Stimulated activated CD4-positive, alpha-beta T cell treated with anti-CD3 and anti-CD28 coated beads, Interleukin-4, amount 100 ng/mL, for 24 hours (primary cell): ENCODE results near the gene MACROD2.

ENCODE experiments used
- DNase-seq: peaks from one replicate; pipeline ENCODE4 v3.0.0-alpha.2; 2020

The MACROD2 gene

DNA sequence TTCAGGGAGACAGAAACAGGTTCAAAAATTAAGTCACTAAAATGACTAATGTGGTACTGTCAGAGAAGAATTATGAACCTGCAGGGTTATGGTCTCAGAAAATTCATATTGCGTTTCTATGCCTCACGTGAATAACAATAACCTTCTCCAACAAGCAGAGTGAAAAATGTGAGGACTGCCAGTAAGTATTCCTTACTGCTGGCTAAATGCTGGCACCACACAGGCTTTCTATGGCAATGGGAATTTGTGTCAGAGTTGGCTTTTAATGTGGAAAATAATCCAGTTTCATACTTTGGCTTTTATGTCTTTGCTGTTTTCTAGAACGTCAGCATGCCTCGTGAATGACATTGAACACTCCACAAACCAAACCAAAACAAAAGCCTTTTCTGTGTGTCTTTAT lies 1922.0 kb downstream of the MACROD2 start:
- no peak for DNase-seq

DNA sequence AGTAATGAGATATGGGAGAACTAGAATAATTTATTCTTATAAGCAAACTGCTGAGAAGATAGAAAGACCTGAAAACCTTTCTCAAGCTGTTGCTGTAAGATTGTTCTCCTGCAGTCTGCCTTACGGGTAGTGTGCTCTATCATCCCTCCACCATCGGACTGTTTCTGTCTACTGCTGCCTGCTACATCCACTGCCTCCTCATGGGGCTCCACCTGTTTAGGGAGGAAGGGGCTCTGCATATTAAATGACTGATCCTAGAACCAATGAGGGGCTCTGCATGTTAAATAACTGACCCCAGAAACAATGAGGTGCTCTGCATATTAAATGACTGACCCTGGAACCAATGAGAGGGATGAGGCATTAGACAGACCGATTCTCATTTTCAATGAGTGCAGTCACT lies 1923.3 kb downstream of the MACROD2 start:
- DNase-seq: no peak

DNA sequence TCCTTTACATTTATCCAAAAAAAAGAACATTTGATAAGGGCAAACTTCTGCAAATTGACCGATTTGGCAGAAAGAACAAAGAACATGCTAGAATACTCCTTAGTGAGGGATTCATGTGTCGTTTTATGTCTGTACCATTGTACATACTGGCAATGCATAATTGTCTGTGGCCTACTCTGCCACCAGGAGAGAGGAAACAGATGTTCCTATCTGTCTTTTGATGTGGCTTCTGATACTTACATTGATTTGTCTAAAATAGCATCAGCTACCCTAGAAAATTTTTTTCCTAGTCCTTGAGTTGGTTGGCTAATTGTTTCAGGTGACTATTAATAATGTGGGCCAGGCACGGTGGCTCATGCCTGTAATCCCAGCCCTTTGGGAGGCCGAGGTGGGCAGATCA lies 1923.8 kb downstream of the MACROD2 start:
- DNase-seq: no peak

DNA sequence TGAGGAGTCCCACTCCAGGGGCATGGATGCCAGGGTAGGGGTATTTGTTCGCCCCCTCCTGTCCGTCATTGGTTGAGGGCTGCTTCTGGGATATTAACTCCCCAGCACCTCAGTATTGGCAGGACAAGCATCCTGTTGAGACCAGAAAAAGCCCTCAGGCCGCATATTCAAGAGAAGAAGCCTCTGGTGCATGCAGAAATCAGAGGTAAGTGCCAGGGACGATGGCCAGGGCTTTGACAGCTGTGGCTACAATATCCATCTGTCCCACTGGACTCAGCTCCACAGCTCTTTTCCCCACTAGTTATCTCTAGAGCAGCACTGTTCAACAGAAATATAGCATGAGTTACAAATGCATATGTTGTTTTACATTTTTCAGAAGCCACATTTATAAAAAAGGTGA lies 1926.6 kb downstream of the MACROD2 start:
- DNase-seq: no peak

DNA sequence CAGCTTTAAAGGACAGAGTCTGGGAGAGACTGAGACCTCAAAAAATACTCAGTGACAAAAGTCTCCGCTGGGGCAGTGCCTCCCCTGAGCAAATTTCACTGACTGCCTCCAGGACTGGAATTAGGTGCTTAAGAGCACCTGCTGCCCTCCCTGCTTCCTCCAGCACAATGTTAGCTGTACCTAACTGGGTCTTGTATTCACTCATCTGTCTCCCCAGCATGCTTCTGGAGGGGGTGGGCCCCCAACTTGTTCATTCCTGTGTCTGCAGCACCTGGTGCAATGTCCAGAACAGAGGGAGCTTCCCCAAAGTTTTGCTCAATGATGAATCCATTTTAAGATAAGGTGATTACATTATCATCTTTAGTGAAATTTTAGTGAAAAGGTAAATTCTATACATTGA lies 1927.2 kb downstream of the MACROD2 start:
- no peak for DNase-seq

DNA sequence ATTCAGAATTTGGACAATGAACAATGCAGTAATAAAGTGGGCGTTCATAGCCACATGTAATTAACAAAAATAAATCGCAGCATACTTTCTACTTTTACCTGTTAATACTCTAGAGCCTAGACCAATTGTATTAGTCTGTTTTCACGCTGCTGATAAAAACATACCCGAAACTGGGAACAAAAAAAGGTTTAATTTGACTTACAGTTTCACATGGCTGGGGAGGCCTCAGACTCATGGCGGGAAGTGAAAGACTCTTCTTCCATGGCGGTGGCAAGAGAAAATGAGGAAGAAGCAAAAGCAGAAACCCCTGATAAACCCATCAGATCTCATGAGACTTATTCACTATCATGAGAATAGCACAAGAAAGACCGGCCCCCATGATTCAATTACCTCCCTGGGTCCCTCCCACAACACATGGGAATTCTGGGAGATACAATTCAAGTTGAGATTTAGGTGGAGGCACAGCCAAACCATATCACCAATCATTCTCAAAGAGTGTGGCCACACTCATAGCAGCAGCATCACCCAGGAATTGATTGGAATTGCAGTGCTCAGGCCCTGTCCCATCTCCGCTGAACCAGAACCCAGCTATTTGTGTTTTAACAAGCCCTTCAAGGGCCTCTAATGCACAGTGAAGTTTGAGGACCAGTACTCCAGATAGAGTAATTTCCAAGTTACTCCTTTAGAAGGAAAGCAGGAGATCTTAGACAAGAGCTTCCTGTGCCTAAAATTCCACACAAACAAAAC lies 1927.9 kb downstream of the MACROD2 start:
- DNase-seq: no peak

DNA sequence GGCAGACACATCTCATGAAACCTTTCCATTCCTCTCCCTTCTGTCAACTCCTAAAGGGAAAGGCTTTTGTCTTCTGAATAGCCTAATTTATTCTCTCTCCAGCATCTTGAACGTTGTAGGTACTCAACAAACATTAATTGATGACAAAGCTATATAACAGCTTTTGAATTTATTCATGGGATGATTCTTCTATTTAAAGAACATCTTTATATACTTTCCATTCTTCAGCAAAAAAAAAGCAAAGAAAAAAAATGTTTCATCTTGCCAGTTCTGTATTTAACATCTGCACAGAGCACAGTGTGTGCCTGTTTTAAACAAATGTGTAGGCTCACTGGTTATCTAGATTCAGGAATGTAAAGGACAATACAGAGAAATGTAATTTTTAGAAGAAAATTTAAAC lies 1929.2 kb downstream of the MACROD2 start:
- DNase-seq: no peak

DNA sequence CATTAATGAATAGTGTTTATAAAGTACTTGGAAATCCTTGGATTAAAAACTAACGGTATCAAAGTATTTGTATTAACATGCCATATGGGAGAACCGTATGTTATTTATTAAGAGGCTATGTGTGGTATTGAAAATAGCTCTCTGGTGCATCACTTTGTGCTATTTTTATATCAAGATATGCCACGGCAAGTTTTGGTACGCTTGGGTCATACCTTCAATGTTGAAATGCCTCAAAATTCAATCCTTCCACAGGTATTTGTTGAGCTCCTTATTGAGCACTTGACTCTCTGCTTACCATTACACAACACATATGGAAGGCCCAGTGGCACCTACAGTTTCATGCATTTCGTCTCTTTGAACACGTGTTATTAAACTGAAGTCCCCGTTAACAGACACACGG lies 1930.1 kb downstream of the MACROD2 start:
- DNase-seq: no peak

DNA sequence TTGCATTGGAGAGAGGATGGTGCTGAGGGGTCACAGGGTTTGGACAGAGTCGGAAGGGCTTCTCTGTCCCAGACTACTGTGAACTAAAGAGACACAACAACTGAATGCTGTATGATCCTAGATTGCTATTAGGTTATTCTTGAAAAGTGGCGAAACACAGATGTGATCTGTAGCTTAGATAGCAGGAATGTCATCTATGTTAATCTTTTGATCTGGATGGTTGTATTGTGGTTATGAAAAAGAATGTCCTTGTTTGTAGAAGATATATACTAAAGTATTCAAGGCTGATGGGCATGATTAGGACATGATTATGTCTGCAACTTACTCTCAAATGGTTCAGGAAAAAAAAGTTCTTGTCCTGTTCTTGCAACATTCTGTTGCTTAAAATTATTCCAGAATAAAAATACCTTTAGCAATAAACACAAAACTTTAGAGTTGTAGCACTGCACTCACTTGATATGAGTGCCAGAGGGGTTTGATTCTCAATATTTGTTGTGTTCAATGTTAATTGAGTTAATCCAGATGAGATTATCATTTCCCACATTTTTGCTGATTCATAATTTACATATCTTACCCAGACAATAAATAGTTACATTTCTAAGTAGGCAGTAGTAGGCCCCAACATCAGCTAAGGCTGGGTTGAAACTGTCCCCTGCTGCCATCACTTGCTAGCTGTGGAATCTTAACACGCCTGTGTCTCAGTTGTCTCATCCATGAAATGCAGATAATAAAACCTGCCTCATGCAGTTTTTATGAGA lies 1932.8 kb downstream of the MACROD2 start:
- no peak for DNase-seq

DNA sequence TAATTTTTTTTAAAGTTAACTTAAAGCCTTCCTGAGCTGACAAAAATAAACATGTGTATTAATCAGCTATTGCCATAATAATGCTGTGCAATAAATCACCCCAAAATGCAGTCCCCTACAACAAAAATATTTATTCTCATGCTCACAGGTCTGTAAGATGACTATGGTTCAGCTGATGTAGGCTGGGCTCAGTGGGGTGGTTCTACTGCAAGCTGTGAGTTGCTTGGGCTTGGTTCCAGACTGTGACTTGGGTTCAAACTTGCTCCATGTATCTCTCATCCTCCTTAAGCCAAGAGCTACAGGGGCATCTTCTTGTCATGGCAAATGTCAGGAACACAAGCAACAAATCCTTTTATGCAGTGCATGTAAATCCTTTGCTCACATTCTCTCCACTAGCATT lies 1933.6 kb downstream of the MACROD2 start:
- no peak for DNase-seq

DNA sequence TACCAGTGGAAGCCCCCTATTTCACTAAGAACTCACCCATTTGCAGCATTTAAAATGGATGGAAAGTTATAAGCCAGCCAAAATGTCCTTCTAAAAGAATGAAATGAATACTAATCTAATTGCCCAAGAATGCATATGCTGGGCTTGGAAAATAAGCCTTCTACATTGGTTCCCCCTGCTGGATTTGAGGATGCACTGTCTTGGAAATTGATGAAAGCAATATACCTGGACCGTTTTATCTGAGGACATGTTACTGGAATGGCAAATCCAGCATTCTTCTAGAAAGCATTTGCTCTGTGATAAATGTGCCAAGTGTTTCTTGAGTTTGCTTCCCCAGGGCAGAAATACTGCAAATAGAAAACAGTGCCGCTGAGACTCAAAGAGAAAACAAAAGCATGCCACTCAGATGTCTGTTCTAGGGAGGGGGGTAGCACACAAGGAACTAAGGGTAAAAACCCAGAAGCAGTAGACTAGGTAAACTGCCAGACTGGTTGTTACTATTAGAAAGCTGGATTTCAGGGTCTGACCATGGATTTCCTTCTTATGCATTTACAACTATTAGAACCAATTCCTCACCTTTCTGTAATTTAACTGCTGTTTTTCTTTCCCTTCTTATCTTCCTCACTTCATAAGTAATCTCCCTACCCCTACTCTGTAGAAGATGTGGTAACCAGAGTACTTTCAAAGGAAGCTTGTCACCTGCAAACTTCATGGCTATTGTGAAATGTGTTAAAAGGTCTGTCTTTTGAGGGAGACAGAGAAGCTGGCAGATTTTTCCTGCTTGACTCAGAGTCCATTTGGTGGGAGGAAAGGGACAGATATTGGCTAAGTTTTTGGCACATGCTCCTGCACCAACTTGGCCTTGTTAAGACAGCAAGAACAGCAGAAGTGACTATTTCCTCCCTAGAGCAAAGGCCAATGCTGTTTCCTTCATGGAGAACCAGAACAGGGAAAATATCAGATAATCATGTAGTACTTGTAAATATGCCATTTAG lies 1935.3 kb downstream of the MACROD2 start:
- DNase-seq: no peak

DNA sequence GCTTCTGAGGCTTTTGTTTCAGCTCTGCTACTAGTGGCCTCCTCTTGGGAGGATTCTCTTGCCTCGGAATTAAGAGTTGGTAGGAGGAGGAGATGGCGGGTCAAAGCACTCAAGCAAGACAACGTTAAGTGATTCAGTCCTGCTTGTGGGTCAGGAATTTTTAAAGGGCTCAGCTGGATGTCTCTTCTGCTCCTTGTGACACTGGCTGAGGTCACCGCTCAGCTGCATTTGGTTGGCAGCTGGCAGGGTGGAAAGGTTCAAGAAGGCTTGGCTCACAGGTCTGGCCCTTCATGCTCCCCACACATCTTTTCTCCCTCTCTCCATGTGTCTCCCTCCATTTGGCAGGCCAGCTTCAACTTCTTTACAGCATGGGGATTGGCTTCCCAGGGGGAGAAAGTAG lies 1936.6 kb downstream of the MACROD2 start:
- DNase-seq: no peak

DNA sequence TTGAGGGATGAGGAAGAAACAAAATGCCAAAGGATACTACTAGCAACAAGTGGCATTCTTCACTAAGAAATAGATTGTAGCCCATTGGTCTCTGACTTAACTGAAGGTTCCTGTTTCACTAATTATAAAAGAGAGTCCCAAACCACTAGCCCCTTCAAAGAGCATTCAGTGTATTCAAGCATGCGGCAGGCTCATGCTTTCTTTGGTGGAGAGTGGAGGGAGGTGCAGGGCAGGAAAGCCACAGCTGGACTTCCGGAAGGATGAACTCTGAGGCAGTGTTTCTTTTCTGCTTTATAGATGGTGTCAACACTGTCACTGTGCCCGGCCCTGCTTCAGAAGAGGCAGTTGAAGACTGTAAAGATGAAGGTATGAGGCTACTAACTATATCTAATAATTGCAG lies 1941.9 kb downstream of the MACROD2 start:
- no peak for DNase-seq

DNA sequence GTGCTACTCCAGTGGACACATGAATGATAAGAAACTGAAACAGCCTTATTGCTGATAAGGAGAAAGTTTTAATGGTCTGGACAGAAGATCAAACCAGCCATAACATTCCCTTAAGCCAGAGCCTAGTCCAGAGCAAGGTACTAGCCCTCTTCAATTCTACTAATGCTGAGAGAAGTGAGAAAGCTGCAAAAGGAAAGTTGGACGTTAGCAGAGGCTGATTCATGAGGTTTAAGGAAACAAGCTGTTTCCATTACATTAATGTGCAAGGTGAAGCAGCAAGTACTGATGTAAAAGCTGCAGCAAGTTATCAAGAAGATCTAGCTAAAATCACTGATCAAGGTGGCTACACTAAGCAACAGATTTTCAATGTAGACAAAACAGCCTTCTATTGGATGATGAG lies 1943.5 kb downstream of the MACROD2 start:
- DNase-seq: no peak

DNA sequence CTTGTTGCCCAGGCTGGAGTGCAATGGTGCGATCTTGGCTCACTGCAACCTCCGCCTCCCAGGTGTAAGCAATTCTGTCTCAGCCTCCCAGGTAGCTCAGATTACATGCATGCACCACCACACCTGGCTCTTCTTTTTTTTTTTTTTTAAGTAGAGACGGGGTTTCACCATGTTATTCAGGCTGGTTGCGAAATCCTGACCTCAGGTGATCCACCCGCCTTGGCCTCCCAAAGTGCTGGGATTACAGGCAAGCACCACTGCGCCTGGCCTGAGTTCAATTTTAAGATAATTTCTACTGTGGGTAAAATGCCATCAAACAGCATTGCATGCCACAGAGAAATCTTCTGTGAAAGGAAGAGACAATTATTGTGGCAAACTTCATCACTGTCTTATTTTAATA lies 1944.8 kb downstream of the MACROD2 start:
- no peak for DNase-seq

DNA sequence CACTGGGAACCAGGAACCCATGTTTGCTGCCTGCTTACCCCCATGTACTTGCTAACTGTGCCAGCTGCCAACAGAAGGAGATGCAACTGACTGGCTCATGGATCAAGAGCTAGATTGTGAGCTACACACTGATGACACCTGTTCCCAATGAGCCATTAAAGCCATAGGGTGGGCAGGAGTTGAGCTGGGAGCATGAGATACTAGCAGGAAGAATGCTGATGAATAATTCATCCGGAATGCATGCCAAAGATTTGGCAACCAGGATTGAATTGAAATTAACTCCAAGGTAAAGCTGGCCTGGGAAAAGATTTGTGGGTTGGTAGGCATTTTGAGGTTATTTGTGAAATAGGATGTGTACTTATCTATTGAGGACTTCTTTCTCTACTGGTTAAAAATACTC lies 1946.8 kb downstream of the MACROD2 start:
- DNase-seq: no peak

DNA sequence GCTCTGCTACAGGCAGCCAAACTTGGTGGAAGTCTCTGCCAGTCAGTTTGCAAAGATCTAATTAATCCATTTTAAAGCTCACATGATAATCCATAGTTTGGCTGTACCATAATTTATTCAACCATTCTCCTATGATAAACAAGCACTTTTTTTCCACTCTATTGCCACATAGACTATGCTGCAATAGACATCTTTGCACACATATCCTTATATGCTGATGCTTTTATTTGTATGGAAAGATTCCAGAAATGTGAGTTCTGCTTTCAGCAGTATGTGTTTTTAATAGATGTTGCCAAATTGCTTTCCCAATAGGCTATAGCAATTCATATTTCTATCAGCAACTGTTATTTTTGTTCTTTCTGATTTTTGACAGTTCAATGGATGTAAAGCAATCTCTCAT lies 1950.0 kb downstream of the MACROD2 start:
- DNase-seq: no peak

DNA sequence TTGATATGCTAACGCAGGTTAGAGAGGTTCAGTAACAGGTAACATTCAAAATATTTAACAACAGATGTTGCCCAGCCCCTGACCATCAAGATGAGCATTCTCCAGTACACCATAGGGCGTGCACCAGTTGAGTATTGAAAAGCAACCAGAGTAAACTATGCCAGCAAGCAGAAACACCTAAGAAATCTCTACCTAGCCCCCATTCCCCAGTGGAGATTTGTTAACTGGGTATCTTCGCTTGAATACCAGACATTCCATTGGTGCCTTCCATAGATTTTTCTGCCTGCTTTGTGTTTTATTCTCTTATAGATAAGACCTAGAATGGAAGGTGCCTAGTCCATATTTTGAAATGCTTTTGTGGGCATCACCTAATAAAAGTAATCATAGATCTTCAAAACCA lies 1954.1 kb downstream of the MACROD2 start:
- DNase-seq: no peak

DNA sequence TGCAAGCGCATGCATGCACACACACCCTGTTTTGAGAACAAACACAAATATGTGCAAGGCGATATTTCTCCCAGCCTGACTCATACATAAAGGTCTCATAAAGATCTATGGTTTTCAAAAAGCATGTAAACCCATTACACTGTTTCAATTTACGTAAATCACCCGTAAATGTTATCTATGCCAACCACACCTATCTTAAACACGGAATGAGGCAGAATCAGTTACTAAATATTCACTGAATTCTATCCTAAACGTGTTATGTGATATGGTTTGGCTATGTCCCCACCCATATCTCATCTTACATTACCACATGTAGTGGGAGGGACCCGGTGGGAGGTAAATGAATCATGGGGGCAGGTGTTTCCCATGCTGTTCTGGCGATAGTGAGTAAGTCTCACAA lies 1956.3 kb downstream of the MACROD2 start:
- DNase-seq: no peak

DNA sequence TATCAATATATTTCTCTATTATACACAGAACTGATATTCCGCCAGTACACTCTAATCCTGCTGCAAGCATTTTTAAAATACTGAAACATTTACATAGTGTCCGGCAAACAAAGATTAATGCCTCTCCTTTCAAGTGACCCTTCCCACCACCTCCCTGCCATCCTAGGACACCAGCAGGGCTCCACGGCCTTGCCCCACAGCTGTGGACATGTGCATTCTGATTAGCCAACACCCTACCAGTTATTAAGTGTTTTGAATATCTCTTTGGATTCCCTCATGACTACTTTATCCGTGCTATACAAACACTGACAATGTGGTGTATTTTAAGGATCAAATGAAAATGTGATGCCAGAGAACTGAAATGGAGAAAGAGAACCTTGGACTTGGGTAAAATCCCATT lies 1962.8 kb downstream of the MACROD2 start:
- DNase-seq: no peak

DNA sequence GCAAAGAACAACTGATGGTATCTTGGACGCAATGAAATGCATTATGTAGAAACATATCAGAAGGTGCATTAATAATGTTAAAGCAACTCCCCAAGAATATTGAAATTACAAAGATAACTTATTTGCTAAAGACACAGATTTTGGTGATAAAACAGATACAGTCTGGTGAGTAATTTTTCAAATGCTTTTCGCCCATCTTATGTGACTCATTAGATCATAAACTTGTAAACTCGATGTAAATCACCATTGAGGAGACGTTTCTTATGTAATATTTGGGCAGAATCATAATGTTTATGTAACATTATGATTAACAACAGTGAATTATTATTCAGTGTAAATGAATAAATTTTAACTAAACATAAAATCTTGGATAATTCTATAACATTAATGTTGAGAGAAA lies 1969.8 kb downstream of the MACROD2 start:
- DNase-seq: no peak

DNA sequence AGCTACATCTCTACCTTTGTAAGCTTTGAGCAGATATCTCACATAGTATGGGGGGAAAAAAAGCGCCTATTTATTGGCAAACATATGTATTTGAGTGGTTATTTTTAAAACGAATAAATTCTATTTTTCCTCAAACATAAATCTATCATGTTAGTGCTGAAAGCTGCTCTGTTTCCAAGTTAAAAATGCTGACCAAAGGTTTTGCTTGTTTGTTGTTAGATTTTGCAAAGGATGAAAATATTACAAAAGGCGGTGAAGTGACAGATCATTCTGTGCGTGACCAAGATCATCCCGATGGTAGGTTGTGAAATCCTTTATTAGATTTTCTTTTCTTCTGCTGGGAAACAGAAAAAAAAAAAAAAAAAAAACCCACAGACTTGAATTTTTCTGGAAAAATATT lies 1972.0 kb downstream of the MACROD2 start:
- DNase-seq: no peak

DNA sequence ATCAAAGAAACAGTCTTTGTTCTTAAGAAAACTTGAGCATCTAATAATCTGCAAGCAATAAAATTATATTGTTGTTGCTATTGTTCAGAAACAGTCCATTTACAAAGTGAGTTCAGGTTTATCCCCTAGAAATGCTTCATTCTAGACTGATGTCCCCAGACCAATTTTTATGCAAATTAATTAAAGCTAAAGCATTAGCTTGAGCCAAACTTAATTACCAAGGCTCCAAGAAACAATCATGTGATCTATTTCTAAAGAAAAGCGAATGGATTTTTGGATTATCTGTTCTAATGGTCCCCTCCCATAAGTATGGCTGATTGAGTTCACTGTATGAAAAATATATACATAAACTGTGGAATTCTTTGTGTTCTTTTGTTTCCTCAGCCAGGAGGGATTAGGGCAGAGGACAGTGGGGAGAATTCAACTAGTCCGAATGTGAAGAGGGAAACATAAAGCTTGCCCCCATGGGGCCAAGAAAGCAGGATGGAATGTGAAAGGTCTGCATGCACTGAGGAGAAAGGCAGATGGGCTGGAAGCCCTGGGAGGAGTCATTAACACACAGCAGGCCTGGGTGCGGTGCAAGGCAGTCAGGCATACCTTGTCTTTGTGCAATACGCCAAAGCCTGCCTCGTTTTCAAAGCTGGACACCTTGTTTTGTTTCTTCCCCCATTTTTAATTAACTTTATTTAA lies 1980.9 kb downstream of the MACROD2 start:
- DNase-seq: no peak
